SK-N-SH treated with all-trans-retinoic acid at 6 μM for 48 hours (cell line): ENCODE measurements around the gene SCN4A.
"Not testable (repeated sequence)": the region's sequence is repeated elsewhere in the genome, so short reads cannot be mapped to it uniquely, and the experiment has no call there.

Source experiments
- ATAC-seq: fragments of 200-7000 bp; cut with Tn5 transposase; 3 replicates; pipeline ENCODE4 v1.9.1; 2020; ENCODE audit warnings: mild to moderate bottlenecking, moderate library complexity
- CSDC2 ChIP-seq: fragments of 250-450 bp; sonication (Bioruptor Pico); IDR thresholded peaks from 2 replicates; pipeline ENCODE4 v1.5.0; 2020; ENCODE audit warnings: mild to moderate bottlenecking, moderate library complexity
- ESRRG ChIP-seq: fragments of 250-450 bp; sonication (Bioruptor Pico); IDR thresholded peaks from 2 replicates; pipeline ENCODE4 v1.6.1; 2021; ENCODE audit warnings: mild to moderate bottlenecking
- GLIS3 ChIP-seq: fragments of 250-450 bp; sonication (Bioruptor Pico); IDR thresholded peaks from 2 replicates; pipeline ENCODE4 v1.5.0; 2020; ENCODE audit warnings: mild to moderate bottlenecking, moderate library complexity
- OSR1 ChIP-seq: fragments of 250-450 bp; sonication (Bioruptor Pico); IDR thresholded peaks from 2 replicates; pipeline ENCODE4 v1.8.0; 2022; ENCODE audit warnings: moderate library complexity, mild to moderate bottlenecking, inconsistent platforms
- PATZ1 ChIP-seq: fragments of 250-450 bp; sonication (Bioruptor Pico); IDR thresholded peaks from 2 replicates; pipeline ENCODE4 v1.8.0; 2020; ENCODE audit warnings: mild to moderate bottlenecking, moderate library complexity, borderline replicate concordance
- TCF4 ChIP-seq: fragments of 250-450 bp; sonication (Bioruptor Pico); IDR thresholded peaks from 2 replicates; pipeline ENCODE4 v1.8.0; 2021; ENCODE audit warnings: mild to moderate bottlenecking, moderate library complexity, borderline replicate concordance
- TSHZ2 ChIP-seq: fragments of 250-450 bp; sonication (Bioruptor Pico); IDR thresholded peaks from 2 replicates; pipeline ENCODE4 v1.5.0; 2020; ENCODE audit warnings: mild to moderate bottlenecking, moderate library complexity
- ZC3H10 ChIP-seq: fragments of 250-450 bp; sonication (Bioruptor Pico); IDR thresholded peaks from 2 replicates; pipeline ENCODE4 v1.5.1; 2021; ENCODE audit warnings: mild to moderate bottlenecking, moderate library complexity
- ZFP30 ChIP-seq: fragments of 450-650 bp; formaldehyde crosslinking; IDR thresholded peaks from 2 replicates; pipeline ENCODE4 v1.5.0; 2022; ENCODE audit warnings: mild to moderate bottlenecking, moderate library complexity
- ZNF70 ChIP-seq: fragments of 450-650 bp; formaldehyde crosslinking; IDR thresholded peaks from 2 replicates; pipeline ENCODE4 v1.5.0; 2020; ENCODE audit warnings: mild to moderate bottlenecking, moderate library complexity
- ZNF8 ChIP-seq: fragments of 450-650 bp; formaldehyde crosslinking; IDR thresholded peaks from 2 replicates; pipeline ENCODE4 v1.5.0; 2020; ENCODE audit warnings: mild to moderate bottlenecking, moderate library complexity
- TF ChIP-seq, protein P1 (sequence below): fragments of 250-450 bp; sonication (Bioruptor Pico); IDR thresholded peaks from 2 replicates; pipeline ENCODE4 v1.8.0; 2021; ENCODE audit warnings: low read depth, mild to moderate bottlenecking, moderate library complexity, borderline replicate concordance
- TF ChIP-seq, protein P2 (sequence below): fragments of 250-450 bp; sonication (Bioruptor Pico); IDR thresholded peaks from 2 replicates; pipeline ENCODE4 v1.5.1; 2020; ENCODE audit warnings: low read depth, mild to moderate bottlenecking, moderate library complexity

Gene SCN4A

DNA sequence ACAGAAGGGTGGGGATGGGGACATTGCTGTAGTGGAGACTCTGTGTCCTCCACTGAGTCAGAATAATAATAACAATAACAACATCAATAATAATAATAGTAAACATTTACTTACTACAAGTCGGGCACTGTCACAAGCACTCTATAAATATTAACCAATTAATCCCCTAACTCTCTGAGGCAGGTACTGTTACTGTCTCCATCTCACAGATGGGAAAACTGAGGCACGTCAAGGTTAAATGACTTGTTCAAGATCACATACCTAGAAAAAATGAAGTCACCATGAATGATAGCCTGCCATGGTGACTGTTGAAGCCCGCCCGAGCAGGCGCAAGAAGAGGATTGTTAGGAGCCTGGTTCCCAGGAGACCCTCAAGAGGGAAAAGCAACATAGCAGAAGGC lies 35.6 kb upstream of the SCN4A start:
- no peak for ATAC-seq
- TF ChIP-seq ZFP30 (CRISPR knock-in tag) (no peak), ZC3H10 (CRISPR knock-in tag) (no peak), ZNF8 (CRISPR knock-in tag) (no peak), PATZ1 (no peak), OSR1 (no peak), ESRRG (no peak), GLIS3 (CRISPR knock-in tag) (no peak)
- TF ChIP-seq, protein P1, sequence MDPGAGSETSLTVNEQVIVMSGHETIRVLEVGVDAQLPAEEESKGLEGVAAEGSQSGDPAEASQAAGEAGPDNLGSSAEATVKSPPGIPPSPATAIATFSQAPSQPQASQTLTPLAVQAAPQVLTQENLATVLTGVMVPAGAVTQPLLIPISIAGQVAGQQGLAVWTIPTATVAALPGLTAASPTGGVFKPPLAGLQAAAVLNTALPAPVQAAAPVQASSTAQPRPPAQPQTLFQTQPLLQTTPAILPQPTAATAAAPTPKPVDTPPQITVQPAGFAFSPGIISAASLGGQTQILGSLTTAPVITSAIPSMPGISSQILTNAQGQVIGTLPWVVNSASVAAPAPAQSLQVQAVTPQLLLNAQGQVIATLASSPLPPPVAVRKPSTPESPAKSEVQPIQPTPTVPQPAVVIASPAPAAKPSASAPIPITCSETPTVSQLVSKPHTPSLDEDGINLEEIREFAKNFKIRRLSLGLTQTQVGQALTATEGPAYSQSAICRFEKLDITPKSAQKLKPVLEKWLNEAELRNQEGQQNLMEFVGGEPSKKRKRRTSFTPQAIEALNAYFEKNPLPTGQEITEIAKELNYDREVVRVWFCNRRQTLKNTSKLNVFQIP (CRISPR knock-in tag): no peak

DNA sequence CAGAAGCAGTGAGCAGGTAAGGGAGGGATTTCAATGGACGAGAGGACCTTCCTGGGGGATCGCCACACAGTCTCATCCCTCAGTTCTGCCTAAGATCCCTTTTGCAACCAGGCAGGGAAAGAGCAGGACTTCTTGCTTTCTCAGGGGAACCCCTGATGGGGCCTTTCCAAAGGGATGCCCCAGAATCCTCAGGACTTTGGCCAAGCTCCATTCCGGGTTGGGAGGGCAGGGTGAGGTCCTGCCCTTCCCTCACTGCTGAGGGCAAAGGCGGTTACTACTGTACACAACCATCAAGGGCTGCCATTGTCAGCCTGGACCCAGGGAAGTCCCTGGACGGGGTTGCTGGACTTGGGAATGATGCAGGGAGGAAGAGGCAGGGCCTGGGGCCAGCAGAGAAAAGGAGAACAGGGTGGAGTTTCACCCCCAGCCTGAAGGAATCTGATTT lies 35.1 kb upstream of the SCN4A start:
- no peak for TF ChIP-seq ZC3H10 (CRISPR knock-in tag)

DNA sequence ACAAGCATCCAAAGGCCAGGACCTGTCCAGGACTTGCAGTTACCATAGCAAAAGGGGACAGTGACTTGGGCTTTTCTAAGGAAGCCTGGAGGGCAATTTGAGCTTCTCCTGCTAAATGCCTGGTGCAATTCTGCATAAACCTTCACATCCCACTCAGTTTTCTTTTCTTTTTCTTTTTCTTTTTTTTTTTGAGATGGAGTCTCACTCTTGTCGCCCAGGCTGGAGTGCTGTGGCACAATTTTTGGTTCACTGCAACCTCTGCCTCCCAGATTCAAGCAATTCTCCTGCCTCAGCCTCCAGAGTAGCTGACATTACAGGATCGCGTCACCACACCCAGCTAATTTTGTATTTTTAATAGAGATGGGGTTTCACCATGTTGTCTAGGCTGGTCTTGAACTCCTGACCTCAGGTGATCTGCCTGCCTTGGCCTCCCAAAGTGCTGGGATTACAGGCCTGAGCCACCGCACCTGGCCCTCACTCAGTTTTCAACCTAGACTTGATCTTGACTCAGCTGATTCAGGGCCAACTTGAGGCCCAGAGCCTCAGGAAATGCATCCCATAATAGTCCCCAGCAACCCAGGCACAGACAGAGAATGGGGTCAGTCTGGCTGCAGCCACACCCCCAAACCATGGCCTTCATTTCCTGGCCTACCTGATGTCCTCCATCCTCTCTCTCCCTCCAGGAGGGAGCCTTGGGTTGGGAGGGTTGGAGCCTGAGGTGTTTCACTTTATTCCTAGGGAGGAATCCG lies 34.5 kb upstream of the SCN4A start:
- ATAC-seq: not testable (repeated sequence)

More for the DNA sequence above, 35.1 kb upstream of the SCN4A start:
- ATAC-seq: no peak

GRCh38 chr17:64006361-64007088 lies 33.8 kb upstream of the SCN4A start:
- no peak for TF ChIP-seq ZFP30 (CRISPR knock-in tag)
- TF ChIP-seq TSHZ2 (CRISPR knock-in tag): no peak
- TF ChIP-seq, protein P2, sequence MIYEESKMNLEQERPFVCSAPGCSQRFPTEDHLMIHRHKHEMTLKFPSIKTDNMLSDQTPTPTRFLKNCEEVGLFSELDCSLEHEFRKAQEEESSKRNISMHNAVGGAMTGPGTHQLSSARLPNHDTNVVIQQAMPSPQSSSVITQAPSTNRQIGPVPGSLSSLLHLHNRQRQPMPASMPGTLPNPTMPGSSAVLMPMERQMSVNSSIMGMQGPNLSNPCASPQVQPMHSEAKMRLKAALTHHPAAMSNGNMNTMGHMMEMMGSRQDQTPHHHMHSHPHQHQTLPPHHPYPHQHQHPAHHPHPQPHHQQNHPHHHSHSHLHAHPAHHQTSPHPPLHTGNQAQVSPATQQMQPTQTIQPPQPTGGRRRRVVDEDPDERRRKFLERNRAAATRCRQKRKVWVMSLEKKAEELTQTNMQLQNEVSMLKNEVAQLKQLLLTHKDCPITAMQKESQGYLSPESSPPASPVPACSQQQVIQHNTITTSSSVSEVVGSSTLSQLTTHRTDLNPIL (CRISPR knock-in tag): no peak
- TF ChIP-seq ZNF70: no peak
- peak; percentile 28; the same call in 1 of the 2 replicates for TF ChIP-seq TCF4 (CRISPR knock-in tag)
- TF ChIP-seq CSDC2 (CRISPR knock-in tag): no peak
- TF ChIP-seq PATZ1: no peak
- TF ChIP-seq, protein P1 (CRISPR knock-in tag): no peak
- ATAC-seq: no peak
